HEK293 (cell line): ENCODE data around the gene DST.

Experiments used
- CTCF ChIA-PET: fragments of 350-600 bp; formaldehyde crosslinking; extraction: SDS; loops from one replicate; lab custom pipeline; 2021; ENCODE audit warnings: antibody characterized with exemption; lab: Yijun Ruan, JAX
- POLR2A ChIA-PET: fragments of 300-600 bp; formaldehyde crosslinking; extraction: SDS; loops from one replicate; lab custom pipeline; 2020; ENCODE audit warnings: antibody characterized with exemption, inconsistent platforms; lab: Yijun Ruan, JAX
- H3K27ac ChIP-seq: fragments of 200-500 bp; sonication (Bioruptor generic); 2 replicates; pipeline ENCODE4 v1.5.1; 2014; ENCODE audit warnings: low read depth, low read length, control low read depth, inconsistent platforms; ENCODE audit errors: extremely low read depth
- H3K36me3 ChIP-seq, 2 experiments: fragments of 200-500 bp in 1 of 2; sonication (Bioruptor generic) in 1 of 2; 1 replicate in 1 of 2; 2 replicates in 1 of 2; pipeline ENCODE4 v1.5.1; 2014 to 2017; ENCODE audit warnings: inconsistent platforms in 2 of 2, low read length in 2 of 2; ENCODE audit not compliant: control insufficient read depth in 2 of 2, insufficient read depth in 1 of 2
- H3K4me1 ChIP-seq: fragments of 200-500 bp; sonication (Bioruptor generic); 2 replicates; pipeline ENCODE4 v1.5.1; 2014; ENCODE audit warnings: mild to moderate bottlenecking, low read length, inconsistent platforms; ENCODE audit not compliant: control insufficient read depth, insufficient read depth
- H3K4me3 ChIP-seq: 2 replicates; pipeline ENCODE4 v1.5.1; 2011; ENCODE audit warnings: low read depth, mild to moderate bottlenecking, control low read depth, low read length, moderate library complexity
- H3K9me3 ChIP-seq: fragments of 200-500 bp; sonication (Bioruptor generic); 2 replicates; pipeline ENCODE4 v1.5.1; 2014; ENCODE audit warnings: low read depth, low read length, inconsistent platforms; ENCODE audit not compliant: control insufficient read depth, insufficient read depth
- GLIS1 ChIP-seq: fragments of 450-650 bp; formaldehyde crosslinking; IDR thresholded peaks from 2 replicates; pipeline ENCODE4 v1.5.1; 2016; ENCODE audit warnings: missing biosample characterization, missing genetic modification characterization
- KLF16 ChIP-seq: fragments of 450-650 bp; formaldehyde crosslinking; IDR thresholded peaks from 2 replicates; pipeline ENCODE4 v1.5.1; 2017; ENCODE audit warnings: missing biosample characterization, missing genetic modification characterization
- MZF1 ChIP-seq: fragments of 450-650 bp; formaldehyde crosslinking; IDR thresholded peaks from 2 replicates; pipeline ENCODE4 v1.5.1; 2017; ENCODE audit warnings: missing biosample characterization, missing genetic modification characterization, borderline replicate concordance
- ZBTB20 ChIP-seq: fragments of 450-650 bp; formaldehyde crosslinking; IDR thresholded peaks from 2 replicates; pipeline ENCODE4 v1.5.1; 2016; ENCODE audit warnings: missing biosample characterization, missing genetic modification characterization
- ZNF10 ChIP-seq: fragments of 450-650 bp; formaldehyde crosslinking; IDR thresholded peaks from 2 replicates; pipeline ENCODE4 v1.5.1; 2017; ENCODE audit warnings: missing biosample characterization, missing genetic modification characterization
- ZNF121 ChIP-seq: fragments of 450-650 bp; formaldehyde crosslinking; IDR thresholded peaks from 2 replicates; pipeline ENCODE4 v1.5.1; 2016; ENCODE audit warnings: missing biosample characterization, missing genetic modification characterization
- ZNF175 ChIP-seq: fragments of 450-650 bp; formaldehyde crosslinking; IDR thresholded peaks from 2 replicates; pipeline ENCODE4 v1.5.1; 2016; ENCODE audit warnings: missing biosample characterization, missing genetic modification characterization
- ZNF274 ChIP-seq, 2 experiments: fragments of 200-500 bp in 1 of 2; fragments of 450-650 bp in 1 of 2; sonication (Bioruptor generic) in 1 of 2; formaldehyde crosslinking in 1 of 2; IDR thresholded peaks; 2 replicates each; pipeline versions ENCODE4 v1.5.1 to v1.6.1; 2014 to 2016; ENCODE audit warnings: borderline replicate concordance in 1 of 2, inconsistent platforms in 1 of 2, low read length in 1 of 2, missing biosample characterization in 1 of 2, missing genetic modification characterization in 1 of 2
- ZNF366 ChIP-seq: fragments of 450-650 bp; formaldehyde crosslinking; conservative IDR thresholded peaks from 2 replicates; pipeline ENCODE4 v1.5.1; 2016; ENCODE audit warnings: missing biosample characterization, missing genetic modification characterization
- ZNF394 ChIP-seq: fragments of 450-650 bp; formaldehyde crosslinking; IDR thresholded peaks from 2 replicates; pipeline ENCODE4 v1.5.1; 2016; ENCODE audit warnings: missing biosample characterization, missing genetic modification characterization, mild to moderate bottlenecking, moderate library complexity, borderline replicate concordance
- ZNF416 ChIP-seq: fragments of 450-650 bp; formaldehyde crosslinking; IDR thresholded peaks from 2 replicates; pipeline ENCODE4 v1.5.1; 2016; ENCODE audit warnings: missing biosample characterization, missing genetic modification characterization
- ZNF548 ChIP-seq: fragments of 450-650 bp; formaldehyde crosslinking; IDR thresholded peaks from 2 replicates; pipeline ENCODE4 v1.5.1; 2016; ENCODE audit warnings: missing biosample characterization, missing genetic modification characterization
- ZNF629 ChIP-seq: fragments of 450-650 bp; formaldehyde crosslinking; IDR thresholded peaks from 2 replicates; pipeline ENCODE4 v1.5.1; 2017; ENCODE audit warnings: missing biosample characterization, missing genetic modification characterization
- ZNF664 ChIP-seq: fragments of 450-650 bp; formaldehyde crosslinking; IDR thresholded peaks from 2 replicates; pipeline ENCODE4 v1.5.1; 2016; ENCODE audit warnings: missing biosample characterization, missing genetic modification characterization
- ZNF707 ChIP-seq: fragments of 450-650 bp; formaldehyde crosslinking; IDR thresholded peaks from 2 replicates; pipeline ENCODE4 v1.5.1; 2016; ENCODE audit warnings: missing biosample characterization, missing genetic modification characterization
- ZNF785 ChIP-seq: fragments of 450-650 bp; formaldehyde crosslinking; IDR thresholded peaks from 2 replicates; pipeline ENCODE4 v1.5.1; 2016; ENCODE audit warnings: missing biosample characterization, missing genetic modification characterization
- TF ChIP-seq, protein P1 (sequence below): fragments of 450-650 bp; IDR thresholded peaks from 2 replicates; pipeline ENCODE4 v1.5.1; 2018; ENCODE audit warnings: missing biosample characterization, mild to moderate bottlenecking, missing genetic modification characterization
- TF ChIP-seq, protein P2 (sequence below): fragments of 450-650 bp; formaldehyde crosslinking; optimal IDR thresholded peaks from 2 replicates; pipeline ENCODE3; 2016; ENCODE audit warnings: missing biosample characterization, mild to moderate bottlenecking, missing genetic modification characterization
- TF ChIP-seq, protein P3 (sequence below): fragments of 450-650 bp; formaldehyde crosslinking; IDR thresholded peaks from 2 replicates; pipeline ENCODE4 v1.5.1; 2016; ENCODE audit warnings: missing biosample characterization, missing genetic modification characterization

DST gene

DNA sequence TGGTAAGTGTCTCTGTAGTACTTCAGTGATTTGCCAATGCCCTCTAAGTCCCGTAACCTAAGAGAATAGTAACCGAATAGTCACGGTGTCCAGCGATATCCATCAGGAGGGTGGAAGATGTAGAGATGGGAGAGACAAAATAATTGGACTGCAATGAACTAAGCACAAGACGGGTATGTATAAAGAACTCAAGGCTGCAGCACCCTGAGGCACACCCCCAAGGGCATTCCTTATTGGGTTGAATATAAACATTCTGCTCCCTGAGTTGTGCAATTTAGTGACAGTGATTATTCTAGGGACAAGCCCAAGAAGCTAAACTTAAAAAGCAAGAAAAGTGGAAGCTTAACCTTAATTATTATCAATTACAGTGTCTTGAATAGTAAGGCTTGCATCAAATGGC, 14.6 kb downstream of the DST start:
- Histone ChIP-seq H3K36me3 (peaks cover 43 to 55% of the 10 kb centered on the region in 2 experiments), H3K4me1 (no peaks in the 10 kb centered on the region), H3K27ac (no peak overlapping the region), H3K9me3 (no peaks in the 10 kb centered on the region), H3K4me3 (no peak overlapping the region)
- ChIA-PET CTCF (interaction anchor here (0.7 to 2.0 kb wide), 6 partner anchors 9 to 688 kb away, joined by 3 to 11 read pairs (median 3); no protein-coding TSS in a partner anchor), POLR2A (no interaction called here)
- TF ChIP-seq MZF1 (tag by site-specific recombination), result no peak

DNA sequence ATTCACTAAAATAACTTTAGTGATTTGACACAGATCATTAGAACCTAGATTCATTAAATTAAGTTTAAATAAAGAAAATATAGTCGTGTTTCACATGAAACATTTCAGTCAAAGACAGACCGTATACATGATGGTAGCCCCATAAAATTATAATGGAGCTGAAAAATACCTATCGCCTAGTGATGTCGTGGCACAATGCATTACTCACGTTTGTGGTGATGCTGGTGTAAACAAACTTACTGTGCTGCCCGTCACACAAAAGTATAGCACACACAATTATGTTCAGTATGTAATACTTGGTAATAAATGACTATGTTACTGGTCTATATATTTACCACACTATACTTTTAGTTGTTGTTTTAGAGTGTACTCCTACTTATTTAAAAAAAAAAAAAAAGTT, 17.3 kb downstream of the DST start:
- ChIA-PET CTCF (interaction anchor here (1.0 to 1.8 kb wide), 3 partner anchors 9 to 30 kb away, joined by 4 read pairs; no protein-coding TSS in a partner anchor), POLR2A (no interaction called here)

DNA sequence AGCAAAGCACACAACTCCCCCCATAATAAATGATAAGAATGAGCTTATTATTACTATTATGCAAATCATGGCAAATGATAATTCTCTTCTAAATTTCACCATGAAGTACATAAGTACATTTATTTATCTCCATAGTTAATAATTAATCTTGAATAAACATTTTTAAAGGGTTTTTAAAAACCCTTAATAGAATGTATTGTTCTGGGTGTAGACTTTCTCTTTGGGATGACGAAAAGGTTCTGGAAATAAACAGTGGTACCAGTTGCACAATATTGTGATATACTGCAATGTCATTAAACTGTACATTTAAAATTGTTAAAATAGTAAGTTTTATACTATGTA, 18.0 kb downstream of the DST start:
- peaks cover 39 to 49% of the 10 kb centered on the region in 2 experiments for H3K36me3 ChIP-seq
- TF ChIP-seq ZNF394 (tag by site-specific recombination), result no peak
- ChIA-PET CTCF (interaction anchor here (1.8 kb wide), 1 partner anchor 13 kb away, joined by 4 read pairs; no protein-coding TSS in a partner anchor), POLR2A (no interaction called here)
- no peaks in the 10 kb centered on the region for H3K9me3 ChIP-seq
- no peak overlapping the region for H3K27ac ChIP-seq
- H3K4me1 ChIP-seq, result no peaks in the 10 kb centered on the region
- H3K4me3 ChIP-seq, result no peak overlapping the region

More for the DNA sequence above, 17.3 kb downstream of the DST start:
- H3K27ac ChIP-seq, result no peak overlapping the region
- H3K9me3 ChIP-seq, result no peaks in the 10 kb centered on the region
- no peaks in the 10 kb centered on the region for H3K4me1 ChIP-seq
- no peak for TF ChIP-seq GLIS1 (tag by site-specific recombination)
- no peak for TF ChIP-seq ZNF121
- TF ChIP-seq ZNF175 (tag by site-specific recombination), result no peak
- TF ChIP-seq ZNF629, result no peak
- TF ChIP-seq ZNF10 (tag by site-specific recombination), result no peak
- no peak for TF ChIP-seq ZNF416
- no peak for TF ChIP-seq ZNF707 (tag by site-specific recombination)
- no peak for TF ChIP-seq ZNF664 (tag by site-specific recombination)
- TF ChIP-seq KLF16, result no peak
- no peak for TF ChIP-seq ZBTB20
- TF ChIP-seq, protein P1, sequence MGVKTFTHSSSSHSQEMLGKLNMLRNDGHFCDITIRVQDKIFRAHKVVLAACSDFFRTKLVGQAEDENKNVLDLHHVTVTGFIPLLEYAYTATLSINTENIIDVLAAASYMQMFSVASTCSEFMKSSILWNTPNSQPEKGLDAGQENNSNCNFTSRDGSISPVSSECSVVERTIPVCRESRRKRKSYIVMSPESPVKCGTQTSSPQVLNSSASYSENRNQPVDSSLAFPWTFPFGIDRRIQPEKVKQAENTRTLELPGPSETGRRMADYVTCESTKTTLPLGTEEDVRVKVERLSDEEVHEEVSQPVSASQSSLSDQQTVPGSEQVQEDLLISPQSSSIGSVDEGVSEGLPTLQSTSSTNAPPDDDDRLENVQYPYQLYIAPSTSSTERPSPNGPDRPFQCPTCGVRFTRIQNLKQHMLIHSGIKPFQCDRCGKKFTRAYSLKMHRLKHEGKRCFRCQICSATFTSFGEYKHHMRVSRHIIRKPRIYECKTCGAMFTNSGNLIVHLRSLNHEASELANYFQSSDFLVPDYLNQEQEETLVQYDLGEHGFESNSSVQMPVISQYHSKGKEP (tag by site-specific recombination), result no peak
- TF ChIP-seq, protein P2, sequence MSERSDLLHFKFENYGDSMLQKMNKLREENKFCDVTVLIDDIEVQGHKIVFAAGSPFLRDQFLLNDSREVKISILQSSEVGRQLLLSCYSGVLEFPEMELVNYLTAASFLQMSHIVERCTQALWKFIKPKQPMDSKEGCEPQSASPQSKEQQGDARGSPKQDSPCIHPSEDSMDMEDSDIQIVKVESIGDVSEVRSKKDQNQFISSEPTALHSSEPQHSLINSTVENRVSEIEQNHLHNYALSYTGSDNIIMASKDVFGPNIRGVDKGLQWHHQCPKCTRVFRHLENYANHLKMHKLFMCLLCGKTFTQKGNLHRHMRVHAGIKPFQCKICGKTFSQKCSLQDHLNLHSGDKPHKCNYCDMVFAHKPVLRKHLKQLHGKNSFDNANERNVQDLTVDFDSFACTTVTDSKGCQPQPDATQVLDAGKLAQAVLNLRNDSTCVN (tag by site-specific recombination), result no peak
- H3K36me3 ChIP-seq, result peaks cover 43 to 44% of the 10 kb centered on the region in 2 experiments
- H3K4me3 ChIP-seq, result no peak overlapping the region

DNA sequence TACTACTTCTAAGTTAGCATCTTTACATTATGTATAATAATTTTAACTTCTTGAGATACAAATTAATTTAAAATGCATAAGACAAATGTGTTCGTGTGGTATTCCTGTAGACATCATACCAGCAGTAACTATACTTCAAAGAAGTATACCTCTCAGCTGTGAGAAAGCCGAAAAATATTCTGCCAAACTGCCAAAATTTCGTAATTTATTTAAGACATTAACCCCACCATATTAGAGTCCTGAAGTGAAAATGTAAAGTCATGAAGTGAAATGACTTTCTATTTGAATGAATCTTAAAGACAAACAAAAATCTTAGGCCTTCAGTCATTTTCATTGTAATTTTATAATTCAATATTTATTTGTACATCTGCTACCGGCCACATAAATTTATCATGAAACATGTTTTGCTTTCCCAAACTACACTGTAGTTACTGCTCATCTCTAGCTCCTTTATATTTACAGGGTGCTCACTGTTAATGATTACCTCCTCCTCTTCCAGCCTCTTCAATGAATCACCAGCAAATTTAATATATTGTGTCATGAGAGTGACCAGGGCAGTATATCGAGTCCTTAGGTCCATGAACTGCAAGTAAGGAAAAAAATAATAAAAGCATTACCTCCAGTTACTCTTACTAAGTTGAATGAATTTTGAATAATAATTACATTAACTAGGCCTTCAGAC, 18.5 kb downstream of the DST start:
- ChIA-PET CTCF (interaction anchor here (1.1 to 1.8 kb wide), 2 partner anchors 13 to 227 kb away, joined by 3 to 4 read pairs; no protein-coding TSS in a partner anchor), POLR2A (no interaction called here)
- Histone ChIP-seq H3K27ac (no peak overlapping the region), H3K9me3 (no peaks in the 10 kb centered on the region), H3K36me3 (peaks cover 41 to 44% of the 10 kb centered on the region in 2 experiments), H3K4me1 (no peaks in the 10 kb centered on the region), H3K4me3 (no peak overlapping the region)
- TF ChIP-seq ZNF366 (tag by site-specific recombination) (no peak), ZNF548 (no peak), ZNF785 (tag by site-specific recombination) (no peak), ZNF274 (IDR thresholded peaks at IDR 0.05; ENCODE audit: low read length) (no peak), ZNF274 (tag by site-specific recombination; IDR thresholded peaks at IDR 0.05; ENCODE audit: borderline replicate concordance) (no peak)
- TF ChIP-seq, protein P3, sequence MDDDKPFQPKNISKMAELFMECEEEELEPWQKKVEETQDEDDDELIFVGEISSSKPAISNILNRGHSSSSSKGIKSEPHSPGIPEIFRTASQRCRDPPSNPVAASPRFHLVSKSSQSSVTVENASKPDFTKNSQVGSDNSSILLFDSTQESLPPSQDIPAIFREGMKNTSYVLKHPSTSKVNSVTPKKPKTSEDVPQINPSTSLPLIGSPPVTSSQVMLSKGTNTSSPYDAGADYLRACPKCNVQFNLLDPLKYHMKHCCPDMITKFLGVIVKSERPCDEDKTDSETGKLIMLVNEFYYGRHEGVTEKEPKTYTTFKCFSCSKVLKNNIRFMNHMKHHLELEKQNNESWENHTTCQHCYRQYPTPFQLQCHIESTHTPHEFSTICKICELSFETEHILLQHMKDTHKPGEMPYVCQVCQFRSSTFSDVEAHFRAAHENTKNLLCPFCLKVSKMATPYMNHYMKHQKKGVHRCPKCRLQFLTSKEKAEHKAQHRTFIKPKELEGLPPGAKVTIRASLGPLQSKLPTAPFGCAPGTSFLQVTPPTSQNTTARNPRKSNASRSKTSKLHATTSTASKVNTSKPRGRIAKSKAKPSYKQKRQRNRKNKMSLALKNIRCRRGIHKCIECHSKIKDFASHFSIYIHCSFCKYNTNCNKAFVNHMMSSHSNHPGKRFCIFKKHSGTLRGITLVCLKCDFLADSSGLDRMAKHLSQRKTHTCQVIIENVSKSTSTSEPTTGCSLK (tag by site-specific recombination), result no peak
